PC-9 (cell line): ENCODE data around the gene CLTB.

Experiments used
- CTCF ChIP-seq: fragments of 200-600 bp; sonication (generic); conservative IDR thresholded peaks from 2 replicates; pipeline ENCODE4 v1.6.1; 2017; ENCODE audit warnings: mixed run types, antibody characterized with exemption, mild to moderate bottlenecking, moderate library complexity
- EZH2 ChIP-seq: fragments of 200-600 bp; sonication (generic); IDR thresholded peaks from 2 replicates; pipeline ENCODE4 v1.8.0; 2017; ENCODE audit warnings: antibody characterized with exemption, low read depth

DNA sequence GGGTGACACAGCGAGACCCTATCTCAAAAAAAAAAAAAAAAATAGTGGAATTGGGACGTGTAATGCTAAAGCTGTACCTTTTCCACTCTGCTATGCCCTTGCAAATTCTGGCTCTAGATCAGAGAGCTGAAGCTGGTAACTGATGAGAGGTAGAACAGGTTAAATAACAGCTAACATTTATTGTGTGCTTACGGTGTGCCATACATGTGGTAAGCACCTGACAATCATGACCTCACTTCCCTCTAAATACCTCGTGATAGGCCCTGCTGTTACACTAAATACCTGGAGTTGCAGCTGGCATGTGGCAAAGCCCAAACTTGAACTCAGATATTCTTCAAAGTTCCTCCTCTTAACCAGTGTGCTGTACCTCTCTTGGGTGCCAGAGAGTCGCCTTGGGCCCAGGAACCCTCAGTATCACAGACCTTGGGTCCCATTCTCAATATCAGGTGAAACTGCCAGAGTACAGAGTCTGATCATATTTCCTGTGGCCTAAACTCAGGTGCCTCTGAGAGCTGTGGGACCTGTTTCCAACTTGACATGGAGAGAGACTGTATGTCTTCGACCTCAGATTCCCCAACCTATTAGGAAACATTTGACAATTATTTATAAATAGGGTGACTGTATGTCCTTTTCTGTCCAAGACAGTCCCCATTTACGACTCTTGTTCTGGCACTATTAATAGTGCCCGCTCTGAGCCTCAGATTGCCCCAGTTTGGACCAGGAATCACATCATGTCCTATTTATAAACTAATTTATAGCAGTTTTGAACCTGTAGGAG, 46.2 kb downstream of the CLTB start:
- TF ChIP-seq EZH2 (no peak), CTCF (no peak)
